Osteocyte (in vitro differentiated cells): Measurements from ENCODE around the gene DDX1. TPM values are rescaled to one million over a fixed set of nuclear protein-coding genes. Genes with fewer than 3 reads are reported as not detected.
"Not testable (repeated sequence)": the region's sequence is repeated elsewhere in the genome, so short reads cannot be mapped to it uniquely, and the experiment has no call there.

Experiments
- DNase-seq: peaks from one replicate; pipeline ENCODE4 v3.0.0; 2021; ENCODE audit warnings: mixed read lengths; ENCODE audit not compliant: unreplicated experiment; ENCODE audit errors: extremely low spot score
- H3K27ac Mint-ChIP-seq: one replicate; pipeline ENCODE4 v1.8.0; 2021; ENCODE audit warnings: mild to moderate bottlenecking, mixed read lengths; ENCODE audit not compliant: unreplicated experiment
- H3K27me3 Mint-ChIP-seq: one replicate; pipeline ENCODE4 v1.8.0; 2021; ENCODE audit warnings: mixed read lengths; ENCODE audit not compliant: unreplicated experiment
- H3K36me3 Mint-ChIP-seq: one replicate; pipeline ENCODE4 v1.8.0; 2021; ENCODE audit warnings: mixed read lengths; ENCODE audit not compliant: unreplicated experiment
- H3K4me1 Mint-ChIP-seq: one replicate; pipeline ENCODE4 v1.8.0; 2021; ENCODE audit warnings: mixed read lengths; ENCODE audit not compliant: unreplicated experiment
- H3K4me3 Mint-ChIP-seq: one replicate; pipeline ENCODE4 v1.8.0; 2021; ENCODE audit warnings: mild to moderate bottlenecking, moderate library complexity, mixed read lengths; ENCODE audit not compliant: unreplicated experiment
- H3K9me3 Mint-ChIP-seq: one replicate; pipeline ENCODE4 v1.8.0; 2021; ENCODE audit warnings: mixed read lengths; ENCODE audit not compliant: unreplicated experiment
- CTCF ChIP-seq: fragments of 200-600 bp; sonication (generic); IDR thresholded peaks from 2 replicates; pipeline ENCODE4 v1.5.0; 2021; ENCODE audit warnings: antibody characterized with exemption, mild to moderate bottlenecking, moderate library complexity
- total RNA-seq: library from RNA; stranded (reverse); gene quantifications from 2 replicates; pipeline ENCODE4 v1.2.1, GENCODE V29; 2021

The DDX1 gene
- total RNA-seq, 1 donor from 2014 or later = 90.7 TPM

DNA sequence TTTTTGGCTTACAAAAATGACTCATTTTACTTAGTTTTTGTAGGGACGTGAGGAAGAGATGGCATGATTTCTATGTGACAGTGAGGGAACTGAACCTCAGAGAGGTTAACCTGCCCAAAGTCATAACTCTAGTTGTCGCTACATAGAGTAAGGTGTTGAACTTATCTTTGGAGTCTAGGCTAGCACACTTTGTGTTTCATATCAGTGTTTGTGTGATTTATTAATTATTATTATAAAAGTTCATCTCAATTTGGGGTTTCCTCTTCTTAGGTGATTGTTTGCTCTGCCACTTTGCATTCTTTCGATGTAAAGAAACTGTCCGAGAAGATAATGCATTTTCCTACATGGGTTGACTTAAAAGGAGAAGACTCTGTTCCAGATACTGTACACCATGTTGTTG is 28.3 kb downstream of the DDX1 start:
- Mint-ChIP-seq H3K27me3 (no peaks in the 10 kb centered on the region), H3K4me3 (no peak overlapping the region), H3K9me3 (no peaks in the 10 kb centered on the region), H3K4me1 (no peaks in the 10 kb centered on the region), H3K36me3 (peaks cover 40% of the 10 kb centered on the region), H3K27ac (no peak overlapping the region)
- no peak for DNase-seq
- TF ChIP-seq CTCF = no peak

DNA sequence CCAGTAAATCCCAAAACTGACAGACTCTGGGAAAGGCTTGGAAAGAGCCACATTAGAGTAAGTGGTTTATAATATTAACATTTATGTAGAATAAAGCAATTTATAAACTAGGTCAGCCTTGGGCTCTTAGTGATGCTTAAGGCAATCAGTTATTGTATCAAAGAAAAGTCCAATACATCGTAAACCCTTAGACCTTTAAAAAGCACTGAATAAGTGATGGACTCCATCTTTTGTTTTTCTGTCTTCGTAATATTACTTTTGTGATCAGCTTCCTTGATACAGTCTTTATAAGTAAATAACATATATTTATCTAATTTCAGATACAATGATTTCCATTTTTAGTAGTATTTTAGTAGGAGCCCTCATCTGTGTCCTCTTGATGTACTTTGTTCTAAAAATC is 28.7 kb downstream of the DDX1 start:
- H3K36me3 Mint-ChIP-seq = peaks cover 41% of the 10 kb centered on the region
- H3K9me3 Mint-ChIP-seq = no peaks in the 10 kb centered on the region
- no peaks in the 10 kb centered on the region for H3K27me3 Mint-ChIP-seq
- H3K4me3 Mint-ChIP-seq = no peak overlapping the region
- TF ChIP-seq CTCF = no peak
- no peak for DNase-seq
- no peaks in the 10 kb centered on the region for H3K4me1 Mint-ChIP-seq
- H3K27ac Mint-ChIP-seq = no peak overlapping the region

DNA sequence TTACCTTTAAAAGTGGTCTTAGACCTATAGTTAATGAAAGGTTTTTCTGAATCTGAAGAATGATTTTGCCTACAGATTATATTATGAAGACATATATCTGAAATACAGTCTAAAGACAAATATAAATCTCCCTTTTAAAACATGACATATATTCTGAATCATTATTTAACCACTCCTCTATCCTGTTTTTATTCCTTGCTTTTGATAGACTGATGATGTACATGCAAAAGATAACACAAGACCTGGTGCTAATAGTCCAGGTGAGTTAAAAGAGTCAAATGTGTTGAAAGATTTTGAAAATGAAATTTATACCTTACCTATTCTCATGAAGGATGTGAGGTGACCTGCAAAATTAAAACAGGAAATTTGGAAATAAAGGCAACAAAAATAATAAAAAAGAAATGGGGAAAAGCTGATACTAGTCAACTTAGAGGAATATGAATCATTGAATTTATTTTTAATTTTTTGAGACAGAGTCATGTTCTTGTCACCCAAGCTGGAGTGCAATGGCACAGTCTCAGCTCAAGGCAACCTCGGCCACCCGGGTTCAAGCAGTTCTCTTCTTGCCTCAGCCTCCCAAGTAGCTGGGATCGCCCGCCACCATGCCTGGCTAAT is 29.3 kb downstream of the DDX1 start:
- Mint-ChIP-seq H3K4me3 (no peak overlapping the region), H3K36me3 (peaks cover 45% of the 10 kb centered on the region)

DNA sequence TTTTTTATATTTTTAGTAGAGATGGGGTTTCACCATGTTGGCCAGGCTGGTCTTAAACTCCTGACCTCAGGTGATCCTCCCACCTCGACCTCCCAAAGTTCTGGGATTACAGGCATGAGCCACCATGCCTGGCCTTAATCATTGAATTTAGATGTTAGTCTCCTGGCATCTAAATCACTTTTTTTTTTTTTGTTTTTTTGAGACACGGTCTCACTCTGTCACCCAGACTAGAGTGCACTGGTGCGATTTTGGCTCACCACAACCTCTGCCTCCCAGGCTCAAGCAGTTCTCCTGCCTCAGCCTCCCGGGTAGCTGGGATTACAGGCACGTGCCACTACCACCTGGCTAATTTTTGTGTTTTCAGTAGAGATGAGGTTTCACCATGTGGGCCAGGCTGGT is 29.8 kb downstream of the DDX1 start:
- not testable (repeated sequence) for H3K4me1 Mint-ChIP-seq, H3K27me3 Mint-ChIP-seq, H3K4me3 Mint-ChIP-seq, H3K9me3 Mint-ChIP-seq, DNase-seq, H3K27ac Mint-ChIP-seq
- H3K36me3 Mint-ChIP-seq = peaks cover 46% of the 10 kb centered on the region

More for the DNA sequence above, 29.3 kb downstream of the DDX1 start:
- H3K4me1 Mint-ChIP-seq = no peaks in the 10 kb centered on the region
- no peak for TF ChIP-seq CTCF
- H3K27ac Mint-ChIP-seq = no peak overlapping the region
- H3K27me3 Mint-ChIP-seq = no peaks in the 10 kb centered on the region
- no peaks in the 10 kb centered on the region for H3K9me3 Mint-ChIP-seq
- DNase-seq = no peak

DNA sequence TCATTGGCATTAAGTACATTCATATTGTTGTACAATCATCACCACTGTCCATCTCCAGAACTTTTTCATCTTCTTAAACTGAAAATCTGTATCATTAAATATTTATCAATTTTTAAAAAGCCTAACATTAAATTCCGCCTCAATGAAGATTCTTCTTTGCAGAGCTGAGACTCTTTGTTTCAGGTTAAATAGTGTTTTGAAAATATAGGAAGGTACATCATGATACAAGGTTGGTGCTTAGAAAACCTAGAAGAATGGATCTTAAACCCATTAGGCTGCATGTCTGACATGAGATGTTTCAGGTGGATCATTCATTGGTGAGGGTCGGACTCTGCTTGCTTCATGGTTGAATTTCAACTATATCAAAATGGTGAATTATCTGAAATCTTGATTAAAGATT is 30.5 kb downstream of the DDX1 start:
- peaks cover 53% of the 10 kb centered on the region for H3K36me3 Mint-ChIP-seq

More for the DNA sequence above, 30.5 kb downstream of the DDX1 start:
- no peaks in the 10 kb centered on the region for H3K4me1 Mint-ChIP-seq
- H3K27ac Mint-ChIP-seq = no peak overlapping the region
- H3K27me3 Mint-ChIP-seq = no peaks in the 10 kb centered on the region
- H3K9me3 Mint-ChIP-seq = no peaks in the 10 kb centered on the region
- no peak for DNase-seq
- H3K4me3 Mint-ChIP-seq = no peak overlapping the region
- TF ChIP-seq CTCF = no peak
